GM19452 (cell line): ENCODE results near the gene TRAF3IP1.

Experiments used
- ATAC-seq: cut with Tn5 transposase; IDR thresholded peaks from one replicate; pipeline ENCODE4 v1.9.1; 2021; ENCODE audit not compliant: unreplicated experiment

Gene TRAF3IP1

GRCh38 chr2:238378230-238379095 is 58.1 kb downstream of the TRAF3IP1 start:
- no peak for ATAC-seq

GRCh38 chr2:238379096-238379810 is 58.9 kb downstream of the TRAF3IP1 start:
- ATAC-seq: no peak

GRCh38 chr2:238380336-238380735 is 60.0 kb downstream of the TRAF3IP1 start:
- ATAC-seq: no peak

GRCh38 chr2:238380785-238381184 is 60.5 kb downstream of the TRAF3IP1 start:
- no peak for ATAC-seq

GRCh38 chr2:238381341-238382115 is 61.2 kb downstream of the TRAF3IP1 start:
- ATAC-seq: no peak

- no peak for ATAC-seq
Observed at GRCh38 chr2:238382381-238382781, 62.1 kb downstream of the TRAF3IP1 start.

GRCh38 chr2:238383135-238383534 is 62.8 kb downstream of the TRAF3IP1 start:
- ATAC-seq: no peak

- no peak for ATAC-seq
Observed at GRCh38 chr2:238383743-238384380, 63.5 kb downstream of the TRAF3IP1 start.

- no peak for ATAC-seq
Observed at GRCh38 chr2:238387332-238387731, 67.0 kb downstream of the TRAF3IP1 start.

- no peak for ATAC-seq
Observed at GRCh38 chr2:238388794-238389193, 68.5 kb downstream of the TRAF3IP1 start.

- no peak for ATAC-seq
Observed at GRCh38 chr2:238389988-238390589, 69.8 kb downstream of the TRAF3IP1 start.

- no peak for ATAC-seq
Observed at GRCh38 chr2:238391042-238391689, 70.8 kb downstream of the TRAF3IP1 start.

- no peak for ATAC-seq
Observed at GRCh38 chr2:238396663-238397062, 76.3 kb downstream of the TRAF3IP1 start.

GRCh38 chr2:238397356-238397755 is 77.0 kb downstream of the TRAF3IP1 start:
- ATAC-seq: no peak

GRCh38 chr2:238398577-238398976 is 78.3 kb downstream of the TRAF3IP1 start:
- ATAC-seq: no peak

- no peak for ATAC-seq
Observed at GRCh38 chr2:238399094-238399493, 78.8 kb downstream of the TRAF3IP1 start.

- no peak for ATAC-seq
Observed at GRCh38 chr2:238401551-238401950, 81.2 kb downstream of the TRAF3IP1 start.

- ATAC-seq: no peak
Observed at GRCh38 chr2:238403632-238404405, 83.5 kb downstream of the TRAF3IP1 start.
